ENCODE data around the gene TGFBR2. TPM values are rescaled to one million over a fixed set of nuclear protein-coding genes. Genes with fewer than 3 reads are reported as not detected.

The TGFBR2 gene
- total RNA-seq, 1 donor from 2014 or later = 39.9 TPM

GRCh38 chr3:30673425-30674341 is 67.3 kb downstream of the TGFBR2 start:
- Histone ChIP-seq H4K20me1 (ENCODE audit: insufficient read depth, low read length) (peaks cover 13% of the 10 kb centered on the region), H2AFZ (ENCODE audit: low read depth, low read length) (no peak overlapping the region), H3K36me3 (ENCODE audit: insufficient read depth, low read length) (peaks cover 63% of the 10 kb centered on the region), H3K4me3 (ENCODE audit: insufficient read depth, low read depth, low read length) (no peak overlapping the region), H3K9me3 (ENCODE audit: insufficient read depth, low read depth, low read length) (no peaks in the 10 kb centered on the region), H3K4me2 (ENCODE audit: low read length) (no peak overlapping the region), H3K27me3 (ENCODE audit: insufficient read depth, low read length) (no peaks in the 10 kb centered on the region), H3K27ac (ENCODE audit: low read depth, low read length) (no peak overlapping the region), H3K9ac (ENCODE audit: low read length) (no peak overlapping the region), H3K79me2 (ENCODE audit: insufficient read depth, low read length) (peaks cover 64% of the 10 kb centered on the region), H3K4me1 (ENCODE audit: insufficient read depth, low read length) (no peaks in the 10 kb centered on the region)
- DNase-seq (ENCODE audit: low read depth) (no peak), FAIRE-seq (no peak)
- H3K27ac Mint-ChIP-seq (ENCODE audit: unreplicated experiment) = no peak overlapping the region
- no peaks in the 10 kb centered on the region for H3K27me3 Mint-ChIP-seq (ENCODE audit: low read depth, unreplicated experiment)
- no peaks in the 10 kb centered on the region for H3K9me3 Mint-ChIP-seq (ENCODE audit: unreplicated experiment)
- peaks cover 46% of the 10 kb centered on the region for H3K36me3 Mint-ChIP-seq (ENCODE audit: low read depth, unreplicated experiment)
- TF ChIP-seq CTCF (IDR thresholded peaks at IDR 0.05; ENCODE audit: insufficient read depth, low read depth, low read length) = no peak
- no peak overlapping the region for H3K4me3 Mint-ChIP-seq (ENCODE audit: unreplicated experiment)
- H3K4me1 Mint-ChIP-seq (ENCODE audit: low read depth, unreplicated experiment) = peaks cover 2% of the 10 kb centered on the region

GRCh38 chr3:30675006-30675405 is 68.6 kb downstream of the TGFBR2 start:
- Histone ChIP-seq H3K4me1 (ENCODE audit: insufficient read depth, low read length) (no peaks in the 10 kb centered on the region), H4K20me1 (ENCODE audit: insufficient read depth, low read length) (peaks cover 13% of the 10 kb centered on the region), H3K27me3 (ENCODE audit: insufficient read depth, low read length) (no peaks in the 10 kb centered on the region), H3K36me3 (ENCODE audit: insufficient read depth, low read length) (peaks cover 70% of the 10 kb centered on the region), H3K27ac (ENCODE audit: low read depth, low read length) (no peak overlapping the region), H3K9ac (ENCODE audit: low read length) (no peak overlapping the region), H3K9me3 (ENCODE audit: insufficient read depth, low read depth, low read length) (no peaks in the 10 kb centered on the region), H3K4me2 (ENCODE audit: low read length) (no peak overlapping the region), H2AFZ (ENCODE audit: low read depth, low read length) (no peak overlapping the region), H3K4me3 (ENCODE audit: insufficient read depth, low read depth, low read length) (no peak overlapping the region), H3K79me2 (ENCODE audit: insufficient read depth, low read length) (peaks cover 60% of the 10 kb centered on the region)
- FAIRE-seq = no peak
- H3K27ac Mint-ChIP-seq (ENCODE audit: unreplicated experiment) = no peak overlapping the region
- H3K4me1 Mint-ChIP-seq (ENCODE audit: low read depth, unreplicated experiment) = no peaks in the 10 kb centered on the region
- H3K36me3 Mint-ChIP-seq (ENCODE audit: low read depth, unreplicated experiment) = peaks cover 43% of the 10 kb centered on the region
- H3K27me3 Mint-ChIP-seq (ENCODE audit: low read depth, unreplicated experiment) = no peaks in the 10 kb centered on the region
- no peak overlapping the region for H3K4me3 Mint-ChIP-seq (ENCODE audit: unreplicated experiment)
- DNase-seq (ENCODE audit: low read depth) = no peak
- TF ChIP-seq CTCF (IDR thresholded peaks at IDR 0.05; ENCODE audit: insufficient read depth, low read depth, low read length) (no peak), EZH2 (IDR thresholded peaks at IDR 0.05; ENCODE audit: insufficient read depth, low read length) (no peak)
- H3K9me3 Mint-ChIP-seq (ENCODE audit: unreplicated experiment) = no peaks in the 10 kb centered on the region

GRCh38 chr3:30675774-30676173 is 69.4 kb downstream of the TGFBR2 start:
- H3K4me2 ChIP-seq (ENCODE audit: low read length) = no peak overlapping the region
- H3K4me3 ChIP-seq (ENCODE audit: insufficient read depth, low read depth, low read length) = no peak overlapping the region
- H3K27ac ChIP-seq (ENCODE audit: low read depth, low read length) = no peak overlapping the region
- Mint-ChIP-seq H3K27ac (ENCODE audit: unreplicated experiment) (no peak overlapping the region), H3K36me3 (ENCODE audit: low read depth, unreplicated experiment) (peaks cover 44% of the 10 kb centered on the region), H3K27me3 (ENCODE audit: low read depth, unreplicated experiment) (no peaks in the 10 kb centered on the region), H3K9me3 (ENCODE audit: unreplicated experiment) (no peaks in the 10 kb centered on the region), H3K4me3 (ENCODE audit: unreplicated experiment) (no peak overlapping the region), H3K4me1 (ENCODE audit: low read depth, unreplicated experiment) (peaks cover 4% of the 10 kb centered on the region)
- H3K9ac ChIP-seq (ENCODE audit: low read length) = no peak overlapping the region
- peaks cover 13% of the 10 kb centered on the region for H4K20me1 ChIP-seq (ENCODE audit: insufficient read depth, low read length)
- no peak for TF ChIP-seq EZH2 (IDR thresholded peaks at IDR 0.05; ENCODE audit: insufficient read depth, low read length)
- TF ChIP-seq CTCF (IDR thresholded peaks at IDR 0.05; ENCODE audit: insufficient read depth, low read depth, low read length) = no peak
- H3K79me2 ChIP-seq (ENCODE audit: insufficient read depth, low read length) = peaks cover 56% of the 10 kb centered on the region
- no peaks in the 10 kb centered on the region for H3K27me3 ChIP-seq (ENCODE audit: insufficient read depth, low read length)
- H2AFZ ChIP-seq (ENCODE audit: low read depth, low read length) = no peak overlapping the region
- no peak for DNase-seq (ENCODE audit: low read depth)
- no peaks in the 10 kb centered on the region for H3K9me3 ChIP-seq (ENCODE audit: insufficient read depth, low read depth, low read length)
- peaks cover 3% of the 10 kb centered on the region for H3K4me1 ChIP-seq (ENCODE audit: insufficient read depth, low read length)
- H3K36me3 ChIP-seq (ENCODE audit: insufficient read depth, low read length) = peaks cover 63% of the 10 kb centered on the region
- FAIRE-seq = no peak
